Calu3 (cell line): ENCODE measurements around the gene DRC1. TPM values are rescaled to one million over a fixed set of nuclear protein-coding genes. Genes with fewer than 3 reads are reported as not detected.

Source experiments
- BruUV-seq: library from RNA; stranded (reverse); fragments of 400-500 nt; replicated peaks from 2 replicates; lab custom pipeline; 2021; lab: Mats Ljungman, UMichigan
- CTCF ChIA-PET: fragments of 300-600 bp; sonication (Branson Sonifier 250); formaldehyde crosslinking; loops from one replicate; lab custom pipeline; 2022; ENCODE audit warnings: antibody characterized with exemption; lab: Charles Lee
- DNase-seq: peaks from one replicate; pipeline ENCODE4 v3.0.0; 2022
- H3K27ac Mint-ChIP-seq: one replicate; pipeline ENCODE4 v1.8.0; 2022; ENCODE audit warnings: mixed read lengths; ENCODE audit not compliant: unreplicated experiment
- H3K27me3 Mint-ChIP-seq: one replicate; pipeline ENCODE4 v1.8.0; 2022; ENCODE audit warnings: mixed read lengths; ENCODE audit not compliant: unreplicated experiment
- H3K36me3 Mint-ChIP-seq: one replicate; pipeline ENCODE4 v1.8.0; 2022; ENCODE audit warnings: mild to moderate bottlenecking, moderate library complexity, mixed read lengths; ENCODE audit not compliant: insufficient read depth, unreplicated experiment
- H3K4me1 Mint-ChIP-seq: one replicate; pipeline ENCODE4 v1.8.0; 2022; ENCODE audit warnings: mild to moderate bottlenecking, low read depth, mixed read lengths; ENCODE audit not compliant: unreplicated experiment
- H3K4me3 Mint-ChIP-seq: one replicate; pipeline ENCODE4 v1.8.0; 2022; ENCODE audit warnings: mild to moderate bottlenecking, low read depth, moderate library complexity, mixed read lengths; ENCODE audit not compliant: unreplicated experiment
- H3K9me3 Mint-ChIP-seq: one replicate; pipeline ENCODE4 v1.8.0; 2022; ENCODE audit warnings: low read depth, mixed read lengths; ENCODE audit not compliant: unreplicated experiment
- CTCF ChIP-seq: fragments of 200-600 bp; IDR thresholded peaks from one replicate; pipeline ENCODE4 v1.8.0; 2022; ENCODE audit warnings: antibody characterized with exemption; ENCODE audit not compliant: unreplicated experiment
- intact Hi-C: fragments of 100-400 bp; cut with micrococcal nuclease; formaldehyde crosslinking; loops from one replicate; pipeline ENCODE4 v1.10.0; 2022; ENCODE audit not compliant: unreplicated experiment
- total RNA-seq: library from RNA; stranded (reverse); gene quantifications from 2 replicates; pipeline ENCODE4 v1.2.3, GENCODE V29; 2022

Gene DRC1
- total RNA-seq, 1 experiment from 2014 or later: not detected

- Mint-ChIP-seq H3K9me3 (no peaks in the 10 kb centered on the region), H3K27ac (no peak overlapping the region), H3K36me3 (no peaks in the 10 kb centered on the region), H3K4me1 (no peaks in the 10 kb centered on the region), H3K4me3 (no peak overlapping the region), H3K27me3 (no peaks in the 10 kb centered on the region)
- no TSS peak for BruUV-seq
- TF ChIP-seq CTCF: no peak
- intact Hi-C loops: no loop called here
- CTCF ChIA-PET: no interaction called here
- no peak for DNase-seq
These were observed 70.3 kb downstream of the DRC1 start for GRCh38 chr2:26471766-26472706.

GRCh38 chr2:26472821-26473655 is 71.3 kb downstream of the DRC1 start:
- intact Hi-C loops: no loop called here
- TF ChIP-seq CTCF: no peak
- Mint-ChIP-seq H3K4me3 (no peak overlapping the region), H3K9me3 (no peaks in the 10 kb centered on the region), H3K4me1 (no peaks in the 10 kb centered on the region), H3K27me3 (no peaks in the 10 kb centered on the region), H3K27ac (no peak overlapping the region), H3K36me3 (no peaks in the 10 kb centered on the region)
- CTCF ChIA-PET: interaction anchor here (0.6 kb wide), 1 partner anchor 20 kb away, joined by 3 read pairs; no protein-coding TSS in a partner anchor
- no peak for DNase-seq
- BruUV-seq: no TSS peak

- TF ChIP-seq CTCF: no peak
- Mint-ChIP-seq H3K9me3 (no peaks in the 10 kb centered on the region), H3K36me3 (no peaks in the 10 kb centered on the region), H3K4me3 (no peak overlapping the region), H3K27ac (no peak overlapping the region), H3K27me3 (no peaks in the 10 kb centered on the region), H3K4me1 (no peaks in the 10 kb centered on the region)
- no TSS peak for BruUV-seq
- CTCF ChIA-PET: no interaction called here
- no peak for DNase-seq
- intact Hi-C loops: no loop called here
These were observed 72.1 kb downstream of the DRC1 start for GRCh38 chr2:26473796-26474195.

GRCh38 chr2:26474261-26474785 is 72.6 kb downstream of the DRC1 start:
- DNase-seq: no peak
- CTCF ChIA-PET: interaction anchor here (0.7 kb wide), 1 partner anchor 89 kb away, joined by 3 read pairs; no protein-coding TSS in a partner anchor
- Mint-ChIP-seq H3K27ac (no peak overlapping the region), H3K27me3 (no peaks in the 10 kb centered on the region), H3K36me3 (no peaks in the 10 kb centered on the region), H3K9me3 (no peaks in the 10 kb centered on the region), H3K4me1 (no peaks in the 10 kb centered on the region), H3K4me3 (no peak overlapping the region)
- no peak for TF ChIP-seq CTCF
- no TSS peak for BruUV-seq
- intact Hi-C loops: no loop called here
